Body of pancreas (tissue), 4 donors: ENCODE measurements around the gene AFF3. TPM values are rescaled to one million over a fixed set of nuclear protein-coding genes. Genes with fewer than 3 reads are reported as not detected.

Source experiments
- ATAC-seq: fragments of 150-250 bp; one replicate; pipeline ENCODE4 v1.9.1; 2016
- DNase-seq, 4 donors: peaks; one replicate each; pipeline ENCODE4 v3.0.0-alpha.2; 2019
- H3K27ac ChIP-seq, 4 donors: fragments of 200-600 bp; sonication (generic); 1 replicate in 3 of 4; 2 replicates in 1 of 4; pipeline versions ENCODE4 v1.5.1 to v1.6.1; 2016 to 2019; ENCODE audit warnings: mild to moderate bottlenecking in 1 of 4, mixed read lengths in 1 of 4, moderate library complexity in 1 of 4
- H3K27me3 ChIP-seq, 2 donors: fragments of 200-600 bp; sonication (generic); one replicate each; pipeline ENCODE4 v1.6.0; 2016; ENCODE audit warnings: mild to moderate bottlenecking in 1 of 2
- H3K36me3 ChIP-seq, 2 donors: fragments of 200-600 bp; sonication (generic); replicated peaks in 1 of 2; 2 replicates each; pipeline ENCODE4 v1.5.1; 2016; ENCODE audit warnings: low read depth in 2 of 2; ENCODE audit not compliant: insufficient read depth in 1 of 2
- H3K4me1 ChIP-seq: fragments of 200-600 bp; sonication (generic); one replicate; pipeline ENCODE4 v1.6.0; 2016
- H3K4me3 ChIP-seq, 2 donors: fragments of 200-600 bp; sonication (generic); 1 replicate in 1 of 2; 2 replicates in 1 of 2; pipeline ENCODE4 v1.5.1; 2016 to 2019
- H3K9me3 ChIP-seq, 3 donors: fragments of 200-600 bp; sonication (generic); 1 replicate in 2 of 3; 2 replicates in 1 of 3; pipeline ENCODE4 v1.5.1; 2016
- CTCF ChIP-seq, 7 experiments: fragments of 450-650 bp in 4 of 7; fragments of 200-600 bp in 3 of 7; sonication (generic) in 3 of 7; IDR thresholded peaks; one replicate each; pipeline ENCODE4 v1.5.1; 2016 to 2019; ENCODE audit warnings: antibody characterized with exemption in 7 of 7
- POLR2A ChIP-seq, 3 donors: fragments of 450-650 bp; IDR thresholded peaks; one replicate each; pipeline ENCODE4 v1.6.1; 2016; ENCODE audit warnings: antibody characterized with exemption in 3 of 3, mild to moderate bottlenecking in 2 of 3
- WGBS, 2 donors: methylation state at CpG; one replicate each; pipeline ENCODE4 v1.1.5; 2017; 5-methylcytosine and 5-hydroxymethylcytosine counted together
- intact Hi-C: fragments of 100-400 bp; cut with DNase I; formaldehyde crosslinking; loops from one replicate; pipeline ENCODE4 v1.15.1; 2023
- total RNA-seq, 2 donors: library from RNA; depleted of rRNA; stranded (reverse); fragments of >200 nt; gene quantifications; one replicate each; pipeline ENCODE4 v1.1.0, GENCODE V29; 2016

Gene AFF3
- total RNA-seq, 2 donors from 2014 or later, result 0.52 to 0.99 TPM

GRCh38 chr2:99680946-99681345, 461.4 kb downstream of the AFF3 start:
- Histone ChIP-seq H3K4me1 (no peaks in the 10 kb centered on the region), H3K9me3 (no peaks in the 10 kb centered on the region), H3K36me3 (no peaks in the 10 kb centered on the region), H3K27me3 (no peaks in the 10 kb centered on the region), H3K4me3 (no peak overlapping the region), H3K27ac (no peak overlapping the region)
- ATAC-seq, result no peak
- intact Hi-C loops, result no loop called here
- no peak for DNase-seq
- 68 to 70% methylated on average over 1 of the region's 1 CpG for WGBS, 2 donors
- TF ChIP-seq POLR2A (IDR thresholded peaks at IDR 0.05), result no peak
- no peak for TF ChIP-seq CTCF (IDR thresholded peaks at IDR 0.05)

GRCh38 chr2:99679518-99679917, 462.9 kb downstream of the AFF3 start:
- peak in 1 of 4 donors; percentile 13 for DNase-seq
- intact Hi-C loops, result no loop called here
- H3K9me3 ChIP-seq, result no peaks in the 10 kb centered on the region
- no peak overlapping the region for H3K27ac ChIP-seq
- no peak overlapping the region for H3K4me3 ChIP-seq
- no peak for ATAC-seq
- no peaks in the 10 kb centered on the region for H3K4me1 ChIP-seq
- no peaks in the 10 kb centered on the region for H3K27me3 ChIP-seq
- H3K36me3 ChIP-seq, result no peaks in the 10 kb centered on the region
- TF ChIP-seq CTCF (IDR thresholded peaks at IDR 0.05) (no peak), POLR2A (IDR thresholded peaks at IDR 0.05) (no peak)

- Histone ChIP-seq H3K4me3 (no peak overlapping the region), H3K4me1 (no peaks in the 10 kb centered on the region), H3K9me3 (no peaks in the 10 kb centered on the region), H3K36me3 (no peaks in the 10 kb centered on the region), H3K27ac (no peak overlapping the region), H3K27me3 (no peaks in the 10 kb centered on the region)
- intact Hi-C loops, result no loop called here
- DNase-seq, result no peak
- WGBS, 2 donors, result 84 to 85% methylated on average over 4 of the region's 4 CpGs
- TF ChIP-seq CTCF (IDR thresholded peaks at IDR 0.05) (no peak), POLR2A (IDR thresholded peaks at IDR 0.05) (no peak)
- ATAC-seq, result no peak
These were observed 463.8 kb downstream of the AFF3 start for GRCh38 chr2:99678625-99679024.

- H3K36me3 ChIP-seq, result no peaks in the 10 kb centered on the region
- H3K4me1 ChIP-seq, result peaks cover 3% of the 10 kb centered on the region
- intact Hi-C loops, result no loop called here
- no peak overlapping the region for H3K4me3 ChIP-seq
- TF ChIP-seq CTCF (IDR thresholded peaks at IDR 0.05) (no peak), POLR2A (IDR thresholded peaks at IDR 0.05) (no peak)
- H3K9me3 ChIP-seq, result no peaks in the 10 kb centered on the region
- ATAC-seq, result no peak
- no peak for DNase-seq
- no peak overlapping the region for H3K27ac ChIP-seq
- 78 to 88% methylated on average over 7 of the region's 7 CpGs for WGBS, 2 donors
- H3K27me3 ChIP-seq, result no peaks in the 10 kb centered on the region
These were observed 464.6 kb downstream of the AFF3 start for GRCh38 chr2:99677814-99678213.

GRCh38 chr2:99675130-99675661, 467.2 kb downstream of the AFF3 start:
- intact Hi-C loops, result no loop called here
- H3K9me3 ChIP-seq, result no peaks in the 10 kb centered on the region
- H3K4me1 ChIP-seq, result peaks cover 23% of the 10 kb centered on the region
- no peak for TF ChIP-seq POLR2A (IDR thresholded peaks at IDR 0.05)
- no peak overlapping the region for H3K27ac ChIP-seq
- H3K27me3 ChIP-seq, result no peaks in the 10 kb centered on the region
- no peak overlapping the region for H3K4me3 ChIP-seq
- DNase-seq, result no peak
- no peak for ATAC-seq
- 83 to 90% methylated on average over 12 of the region's 12 CpGs for WGBS, 2 donors
- H3K36me3 ChIP-seq, result no peaks in the 10 kb centered on the region
